CD8-positive, alpha-beta memory T cell (primary cell): ENCODE results near the gene DPP7. TPM values are rescaled to one million over a fixed set of nuclear protein-coding genes. Genes with fewer than 3 reads are reported as not detected.
A peak's percentile ranks its signal among the peaks of the same experiment; 100 is the strongest.

Experiments used
- CTCF ChIA-PET: fragments of 350-600 bp; sonication (Branson Sonifier 250); formaldehyde crosslinking; loops from one replicate; lab custom pipeline; 2021; ENCODE audit warnings: antibody characterized with exemption; lab: Charles Lee
- POLR2A ChIA-PET: fragments of 350-600 bp; sonication (Branson Sonifier 250); formaldehyde crosslinking; loops from one replicate; lab custom pipeline; 2021; ENCODE audit warnings: antibody characterized with exemption; lab: Charles Lee
- DNase-seq, 5 donors: peaks; one replicate each; pipeline versions ENCODE4 v3.0.0 to v3.0.0-alpha.2; 2020 to 2022; ENCODE audit warnings: mixed read lengths in 1 of 5
- H3K27ac ChIP-seq: one replicate; pipeline ENCODE4 v1.7.0; 2013; ENCODE audit warnings: low read depth, mild to moderate bottlenecking, low read length, moderate library complexity
- H3K27me3 ChIP-seq: 2 replicates; pipeline ENCODE4 v1.7.0; 2013; ENCODE audit warnings: low read length, mild to moderate bottlenecking; ENCODE audit not compliant: insufficient read depth, poor library complexity, severe bottlenecking
- H3K36me3 ChIP-seq: 2 replicates; pipeline ENCODE4 v1.7.0; 2013; ENCODE audit warnings: mild to moderate bottlenecking, low read length, moderate library complexity; ENCODE audit not compliant: insufficient read depth
- H3K4me1 ChIP-seq: 2 replicates; pipeline ENCODE4 v1.7.0; 2013; ENCODE audit warnings: mild to moderate bottlenecking, low read length, moderate library complexity; ENCODE audit not compliant: insufficient read depth
- H3K4me3 ChIP-seq: 2 replicates; pipeline ENCODE4 v1.7.0; 2013; ENCODE audit warnings: mild to moderate bottlenecking, low read length
- H3K9me3 ChIP-seq: 2 replicates; pipeline ENCODE4 v1.7.0; 2013; ENCODE audit warnings: mild to moderate bottlenecking, low read length
- H3K27ac Mint-ChIP-seq, 8 donors: one replicate each; pipeline ENCODE4 v1.8.0; 2020 to 2021; ENCODE audit warnings: mixed read lengths in 8 of 8, mild to moderate bottlenecking in 6 of 8, inconsistent platforms in 3 of 8, moderate library complexity in 3 of 8
- H3K27me3 Mint-ChIP-seq, 2 donors: one replicate each; pipeline ENCODE4 v1.8.0; 2020 to 2021; ENCODE audit warnings: mixed read lengths in 2 of 2, mild to moderate bottlenecking in 1 of 2, moderate library complexity in 1 of 2
- H3K36me3 Mint-ChIP-seq, 3 donors: one replicate each; pipeline ENCODE4 v1.8.0; 2020 to 2021; ENCODE audit warnings: mixed read lengths in 3 of 3, inconsistent platforms in 1 of 3, mild to moderate bottlenecking in 1 of 3
- H3K4me1 Mint-ChIP-seq, 3 donors: one replicate each; pipeline ENCODE4 v1.8.0; 2020 to 2021; ENCODE audit warnings: mixed read lengths in 3 of 3, inconsistent platforms in 1 of 3, mild to moderate bottlenecking in 1 of 3
- H3K4me3 Mint-ChIP-seq, 7 donors: one replicate each; pipeline ENCODE4 v1.8.0; 2020 to 2021; ENCODE audit warnings: mixed read lengths in 7 of 7, mild to moderate bottlenecking in 6 of 7, moderate library complexity in 4 of 7, inconsistent platforms in 2 of 7
- H3K9me3 Mint-ChIP-seq, 5 donors: one replicate each; pipeline ENCODE4 v1.8.0; 2020 to 2022; ENCODE audit warnings: mixed read lengths in 5 of 5, mild to moderate bottlenecking in 3 of 5, moderate library complexity in 2 of 5, inconsistent platforms in 1 of 5
- polyA plus RNA-seq: library from polyadenylated mRNA; unstranded; fragments of 300-500 nt; fragmentation: Illumina TruSeq; gene quantifications from one replicate; pipeline ENCODE4 v1.2.3, GENCODE V29; 2021
- total RNA-seq, 2 experiments: library from RNA; stranded (reverse); gene quantifications; one replicate each; pipeline ENCODE4 v1.2.3, GENCODE V29; 2021

The DPP7 gene
- total and polyA plus RNA-seq, 3 experiments from 2014 or later = 158 to 308 (median 294) TPM

DNA sequence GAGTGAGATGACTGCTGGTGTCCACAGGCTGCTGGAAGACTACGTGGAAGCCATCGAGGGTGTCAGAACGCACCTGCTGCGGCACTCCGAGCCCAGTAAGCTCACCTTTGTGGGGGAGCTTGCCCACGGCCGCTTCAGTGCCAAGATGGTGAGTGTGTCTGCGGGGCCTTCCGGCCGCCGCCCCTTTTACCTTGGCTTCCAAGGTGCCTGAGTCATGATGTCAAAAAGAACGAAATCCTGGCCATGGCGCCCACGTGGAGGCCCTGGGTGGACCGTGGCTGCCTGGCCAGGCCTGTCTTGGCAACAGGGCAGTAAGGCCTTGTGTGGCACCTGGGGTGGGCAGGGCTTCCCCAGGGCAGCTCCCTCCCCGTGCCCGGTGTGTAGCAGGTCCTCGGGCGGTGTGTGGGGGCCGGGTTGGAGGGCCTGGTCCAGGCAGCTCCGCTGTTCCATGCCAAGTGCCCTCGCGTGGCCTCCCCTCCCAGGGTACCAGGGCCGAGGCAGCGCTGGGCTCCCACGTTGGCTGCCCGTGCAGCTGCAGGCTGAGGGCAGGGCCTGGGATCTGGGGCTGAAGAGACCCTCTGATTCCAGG, 7.8 kb downstream of the DPP7 start:
- no peak overlapping the region for H3K4me3 ChIP-seq
- no peaks in the 10 kb centered on the region for H3K9me3 Mint-ChIP-seq
- H3K36me3 ChIP-seq = peaks cover 38% of the 10 kb centered on the region
- no peaks in the 10 kb centered on the region for H3K9me3 ChIP-seq
- H3K27ac ChIP-seq = no peak overlapping the region
- ChIA-PET CTCF (interaction anchor here (0.9 to 2.7 kb wide), 3 partner anchors 11 to 43 kb away, joined by 3 to 14 read pairs (median 4); no protein-coding TSS in a partner anchor), POLR2A (no interaction called here)
- H3K4me3 Mint-ChIP-seq = no peak overlapping the region
- no peaks in the 10 kb centered on the region for H3K27me3 Mint-ChIP-seq
- H3K27ac Mint-ChIP-seq = no peak overlapping the region
- no peaks in the 10 kb centered on the region for H3K4me1 Mint-ChIP-seq
- H3K36me3 Mint-ChIP-seq = peaks cover 0 to 41% (median 4%) of the 10 kb centered on the region in 3 donors
- no peaks in the 10 kb centered on the region for H3K4me1 ChIP-seq
- H3K27me3 ChIP-seq = no peaks in the 10 kb centered on the region
- no peak for DNase-seq

DNA sequence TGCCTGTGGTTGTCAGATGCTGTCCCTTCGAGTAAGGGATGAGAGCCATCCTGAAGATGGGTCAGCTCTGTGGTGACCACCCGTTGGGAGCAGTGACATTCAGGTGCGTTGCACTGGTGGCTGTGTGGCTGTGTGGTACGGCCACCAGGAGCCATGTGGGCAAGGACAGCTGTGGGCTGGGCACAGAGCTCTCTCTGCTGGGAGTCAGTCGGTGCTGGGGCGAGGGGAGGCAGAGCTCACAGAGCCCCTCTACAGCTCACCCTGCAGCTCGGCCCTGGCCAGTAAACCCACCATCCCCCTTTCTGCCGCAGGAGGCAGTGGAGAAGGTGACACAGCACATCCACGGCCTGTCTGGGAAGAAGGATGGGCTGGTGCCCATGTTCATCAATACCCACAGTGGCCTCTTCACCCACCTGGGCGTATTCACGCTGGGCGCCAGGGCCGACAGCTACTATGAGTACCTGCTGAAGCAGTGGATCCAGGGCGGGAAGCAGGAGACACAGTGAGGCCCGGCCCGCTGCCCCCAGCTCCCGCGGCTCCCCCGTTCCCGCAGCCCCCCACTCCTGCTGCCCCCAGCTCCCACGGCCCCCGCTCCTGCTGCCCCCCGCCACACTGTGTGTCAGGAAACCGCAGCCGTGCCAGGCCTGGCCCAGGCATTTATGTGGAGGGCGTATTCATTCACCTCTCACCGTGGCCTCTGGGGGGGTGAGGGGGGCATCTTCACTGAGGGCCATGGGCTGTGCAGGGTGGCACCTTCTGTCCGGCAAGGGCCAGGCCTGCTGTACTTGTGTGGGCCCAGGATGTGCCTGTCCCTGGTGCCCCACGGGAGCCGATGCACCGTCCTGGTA, 8.5 kb downstream of the DPP7 start:
- peaks cover 46% of the 10 kb centered on the region for H3K36me3 ChIP-seq
- H3K4me1 Mint-ChIP-seq = no peaks in the 10 kb centered on the region
- no peak overlapping the region for H3K27ac ChIP-seq
- H3K27me3 Mint-ChIP-seq = no peaks in the 10 kb centered on the region
- H3K4me3 ChIP-seq = no peak overlapping the region
- H3K4me3 Mint-ChIP-seq = no peak overlapping the region
- peaks cover 0 to 37% (median 4%) of the 10 kb centered on the region in 3 donors for H3K36me3 Mint-ChIP-seq
- H3K9me3 ChIP-seq = no peaks in the 10 kb centered on the region
- ChIA-PET CTCF (interaction anchor here (0.9 to 2.7 kb wide), 6 partner anchors 10 to 264 kb away, joined by 3 to 14 read pairs (median 3); partner anchors contain the start of gene AJM1), POLR2A (interaction anchor here (0.5 to 1.9 kb wide), 3 partner anchors 10 to 272 kb away, joined by 3 to 8 read pairs (median 5); partner anchors contain the start of gene MAN1B1)
- H3K27me3 ChIP-seq = no peaks in the 10 kb centered on the region
- no peak overlapping the region for H3K27ac Mint-ChIP-seq
- no peak for DNase-seq
- H3K9me3 Mint-ChIP-seq = no peaks in the 10 kb centered on the region
- no peaks in the 10 kb centered on the region for H3K4me1 ChIP-seq

DNA sequence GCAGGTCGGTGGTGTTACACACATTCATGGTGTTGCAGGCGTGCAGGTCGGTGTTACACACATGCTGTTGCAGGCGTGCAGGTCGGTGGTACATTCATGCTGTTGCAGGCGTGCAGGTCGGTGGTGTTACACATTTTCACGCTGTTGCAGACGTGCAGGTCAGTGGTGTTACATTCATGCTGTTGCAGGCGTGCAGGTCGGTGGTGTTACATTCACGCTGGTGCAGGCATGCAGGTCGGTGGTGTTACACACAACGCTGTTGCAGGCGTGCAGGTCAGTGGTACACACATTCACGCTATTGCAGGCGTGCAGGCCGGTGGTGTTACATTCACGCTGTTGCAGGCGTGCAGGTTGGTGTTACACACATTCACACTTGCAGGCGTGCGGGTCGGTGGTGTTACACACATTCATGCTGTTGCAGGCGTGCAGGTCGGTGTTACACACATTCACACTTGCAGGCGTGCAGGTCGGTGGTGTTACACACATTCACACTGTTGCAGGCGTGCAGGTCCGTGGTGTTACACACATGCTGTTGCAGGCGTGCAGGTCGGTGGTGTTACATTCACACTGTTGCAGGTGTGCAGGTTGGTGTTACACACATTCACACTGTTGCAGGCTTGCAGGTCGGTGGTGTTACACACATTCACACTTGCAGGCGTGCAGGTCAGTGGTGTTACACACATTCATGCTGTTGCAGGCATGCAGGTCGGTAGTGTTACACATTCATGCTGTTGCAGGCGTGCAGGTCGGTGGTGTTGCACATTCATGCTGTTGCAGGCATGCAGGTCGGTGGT, 11.1 kb downstream of the DPP7 start:
- no peak overlapping the region for H3K27ac ChIP-seq
- peaks cover 0 to 17% (median 6%) of the 10 kb centered on the region in 3 donors for H3K36me3 Mint-ChIP-seq
- H3K9me3 Mint-ChIP-seq = no peaks in the 10 kb centered on the region
- no peaks in the 10 kb centered on the region for H3K9me3 ChIP-seq
- H3K4me1 ChIP-seq = no peaks in the 10 kb centered on the region
- CTCF ChIA-PET = interaction anchor here (1.5 kb wide), 1 partner anchor 8 kb away, joined by 8 read pairs; no protein-coding TSS in a partner anchor
- H3K27me3 ChIP-seq = no peaks in the 10 kb centered on the region
- no peak overlapping the region for H3K4me3 Mint-ChIP-seq
- H3K36me3 ChIP-seq = peaks cover 53% of the 10 kb centered on the region
- no peaks in the 10 kb centered on the region for H3K27me3 Mint-ChIP-seq
- H3K4me1 Mint-ChIP-seq = no peaks in the 10 kb centered on the region
- H3K27ac Mint-ChIP-seq = peak overlapping the region in 2 of 8 donors; percentile 41 to 45
- H3K4me3 ChIP-seq = no peak overlapping the region
- DNase-seq = no peak
- POLR2A ChIA-PET = interaction anchor here (0.7 kb wide), 1 partner anchor 10 kb away, joined by 3 read pairs; no protein-coding TSS in a partner anchor

DNA sequence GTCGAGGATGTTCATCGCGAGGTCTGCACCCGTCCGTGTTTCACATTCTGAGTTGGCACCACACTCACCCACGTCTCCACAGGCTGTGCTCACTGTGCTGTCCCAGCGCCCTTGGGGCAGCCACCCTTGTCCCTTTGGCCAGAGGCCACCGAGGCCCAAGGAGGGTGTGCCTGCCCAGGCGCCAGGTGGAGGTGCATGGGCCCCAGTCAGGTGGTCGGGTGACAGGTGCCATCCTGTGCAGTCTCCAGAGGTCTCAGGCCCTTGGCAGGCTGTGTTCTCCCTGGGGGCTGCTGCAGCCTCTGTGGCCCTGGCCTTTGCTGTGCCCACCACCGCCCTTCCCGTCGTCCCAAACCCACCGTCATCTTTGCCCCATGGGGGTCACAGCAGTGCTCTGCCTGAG, 15.3 kb downstream of the DPP7 start:
- CTCF ChIA-PET = no interaction called here
- H3K4me3 Mint-ChIP-seq = no peak overlapping the region

DNA sequence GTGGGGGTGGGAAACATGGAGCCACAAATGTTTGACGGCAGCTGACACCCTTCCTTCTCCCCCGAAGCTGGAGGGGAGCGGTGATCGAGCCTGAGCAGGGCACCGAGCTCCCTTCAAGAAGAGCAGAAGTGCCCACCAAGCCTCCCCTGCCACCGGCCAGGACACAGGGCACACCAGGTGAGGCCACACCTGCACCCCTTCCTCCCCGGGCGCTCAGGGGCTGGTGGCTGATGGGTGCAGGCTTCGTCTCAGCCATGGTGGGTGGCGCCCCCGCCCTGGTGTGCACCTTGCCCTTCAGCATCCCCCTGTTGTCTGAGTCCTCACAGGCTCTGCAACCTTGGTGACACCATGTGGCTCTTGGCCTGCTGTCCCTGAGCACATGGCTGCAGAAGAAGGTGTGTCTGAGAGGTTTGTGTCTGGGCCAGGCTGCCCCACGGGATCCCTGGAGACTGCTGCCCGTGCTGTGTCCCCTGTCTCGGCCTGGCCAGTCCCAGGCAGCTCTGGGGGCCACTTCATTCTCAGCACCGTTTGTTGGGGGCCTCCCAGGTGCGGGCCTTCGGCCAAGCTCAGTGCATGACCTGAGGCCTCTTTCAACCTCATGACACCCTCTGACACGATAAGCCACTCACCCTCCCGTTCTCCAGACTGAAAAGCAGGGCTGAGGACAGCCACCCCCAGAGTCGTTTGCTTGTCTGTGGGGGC, 16.6 kb downstream of the DPP7 start:
- Histone ChIP-seq H3K9me3 (no peaks in the 10 kb centered on the region), H3K4me1 (peaks cover 21% of the 10 kb centered on the region), H3K36me3 (peaks cover 44% of the 10 kb centered on the region), H3K27ac (no peak overlapping the region), H3K4me3 (no peak overlapping the region), H3K27me3 (no peaks in the 10 kb centered on the region)
- ChIA-PET POLR2A (no interaction called here), CTCF (interaction anchor here (0.8 to 1.2 kb wide), 2 partner anchors 30 to 139 kb away, joined by 3 read pairs; no protein-coding TSS in a partner anchor)
- Mint-ChIP-seq H3K4me3 (no peak overlapping the region), H3K27ac (peak overlapping the region in 5 of 8 donors; percentile 47 to 98 (median 94)), H3K36me3 (peaks cover 0 to 34% (median 9%) of the 10 kb centered on the region in 3 donors), H3K9me3 (no peaks in the 10 kb centered on the region), H3K4me1 (peaks cover 19 to 27% (median 23%) of the 10 kb centered on the region in 3 donors), H3K27me3 (no peaks in the 10 kb centered on the region)
- DNase-seq = no peak

More for the DNA sequence above, 15.3 kb downstream of the DPP7 start:
- peaks cover 17 to 25% (median 20%) of the 10 kb centered on the region in 3 donors for H3K4me1 Mint-ChIP-seq
- H3K36me3 Mint-ChIP-seq = peaks cover 0 to 29% (median 7%) of the 10 kb centered on the region in 3 donors
- H3K27ac ChIP-seq = no peak overlapping the region
- no peaks in the 10 kb centered on the region for H3K9me3 ChIP-seq
- POLR2A ChIA-PET = no interaction called here
- no peaks in the 10 kb centered on the region for H3K27me3 ChIP-seq
- peak overlapping the region in 1 of 8 donors; percentile 60 for H3K27ac Mint-ChIP-seq
- H3K4me1 ChIP-seq = peaks cover 21% of the 10 kb centered on the region
- H3K9me3 Mint-ChIP-seq = no peaks in the 10 kb centered on the region
- no peaks in the 10 kb centered on the region for H3K27me3 Mint-ChIP-seq
- H3K36me3 ChIP-seq = peaks cover 55% of the 10 kb centered on the region
- no peak for DNase-seq
- H3K4me3 ChIP-seq = no peak overlapping the region

DNA sequence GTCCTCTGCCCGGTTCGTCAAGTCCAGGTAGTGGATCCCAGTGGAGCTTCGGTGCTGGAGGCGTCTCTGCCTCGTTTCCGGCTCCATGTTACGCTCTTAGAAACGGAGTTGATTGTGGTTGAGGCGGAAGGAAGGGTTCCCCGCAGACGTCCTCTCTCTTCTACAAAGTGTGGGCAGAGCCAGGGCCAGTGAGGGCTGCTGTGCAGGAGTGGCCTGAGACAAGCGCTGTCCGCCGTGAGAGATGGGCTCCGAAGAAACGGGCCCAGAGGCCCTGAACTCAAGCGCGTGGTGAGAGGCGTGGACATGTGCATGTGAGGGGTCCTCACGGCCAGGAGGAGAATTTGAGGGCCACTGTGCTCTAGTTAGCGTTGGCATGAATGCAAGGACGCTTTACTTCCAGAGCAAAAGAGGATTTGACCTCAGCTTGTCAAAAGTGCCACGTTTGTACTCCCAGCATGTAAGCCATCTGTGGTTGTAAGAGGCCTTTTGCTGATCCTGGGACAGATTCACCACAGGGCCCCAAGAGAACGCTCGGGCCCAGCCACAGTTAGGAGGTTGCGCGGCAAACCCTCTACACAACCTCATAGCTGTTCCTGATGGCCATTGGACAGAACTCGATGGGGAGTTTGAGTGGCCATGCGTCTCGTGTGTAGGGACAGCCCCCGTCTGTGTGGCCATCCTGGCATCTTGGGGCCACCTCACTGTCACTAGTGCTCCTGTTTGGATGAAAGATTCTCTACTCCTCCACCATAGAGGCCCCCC, 17.6 kb downstream of the DPP7 start:
- Mint-ChIP-seq H3K36me3 (peaks cover 0 to 42% (median 14%) of the 10 kb centered on the region in 3 donors), H3K27me3 (no peaks in the 10 kb centered on the region), H3K27ac (peak overlapping the region; percentile 91 to 99 (median 98)), H3K4me3 (peak overlapping the region; percentile 61 to 90 (median 84)), H3K9me3 (no peaks in the 10 kb centered on the region), H3K4me1 (peaks cover 23 to 27% (median 24%) of the 10 kb centered on the region in 3 donors)
- Histone ChIP-seq H3K27ac (peak overlapping the region; percentile 78), H3K9me3 (no peaks in the 10 kb centered on the region), H3K36me3 (peaks cover 36% of the 10 kb centered on the region), H3K4me1 (peaks cover 21% of the 10 kb centered on the region), H3K27me3 (no peaks in the 10 kb centered on the region), H3K4me3 (no peak overlapping the region)
- POLR2A ChIA-PET = interaction anchor here (1.5 to 1.6 kb wide), 2 partner anchors 8 to 27 kb away, joined by 5 to 8 read pairs; partner anchors contain the start of gene SAPCD2
- CTCF ChIA-PET = interaction anchor here (0.8 to 2.5 kb wide), 7 partner anchors 10 to 143 kb away, joined by 3 to 22 read pairs (median 5); partner anchors contain the start of genes MAN1B1, TPRN and TUBB4B
- DNase-seq = no peak
